Head of caudate nucleus (tissue), 42 donors: ENCODE data around the gene MMS19.
"Not testable (repeated sequence)": the region's sequence is repeated elsewhere in the genome, so short reads cannot be mapped to it uniquely, and the experiment has no call there.

Experiments
- DNase-seq, 42 donors: peaks; one replicate each; pipeline versions ENCODE4 v3.0.0 to v3.0.0-alpha.2; 2020 to 2021; ENCODE audit warnings: mixed read lengths in 7 of 42
- intact Hi-C: fragments of 100-400 bp; cut with DNase I; formaldehyde crosslinking; loops from one replicate; pipeline ENCODE4 v1.15.0; 2022

MMS19 gene

DNA sequence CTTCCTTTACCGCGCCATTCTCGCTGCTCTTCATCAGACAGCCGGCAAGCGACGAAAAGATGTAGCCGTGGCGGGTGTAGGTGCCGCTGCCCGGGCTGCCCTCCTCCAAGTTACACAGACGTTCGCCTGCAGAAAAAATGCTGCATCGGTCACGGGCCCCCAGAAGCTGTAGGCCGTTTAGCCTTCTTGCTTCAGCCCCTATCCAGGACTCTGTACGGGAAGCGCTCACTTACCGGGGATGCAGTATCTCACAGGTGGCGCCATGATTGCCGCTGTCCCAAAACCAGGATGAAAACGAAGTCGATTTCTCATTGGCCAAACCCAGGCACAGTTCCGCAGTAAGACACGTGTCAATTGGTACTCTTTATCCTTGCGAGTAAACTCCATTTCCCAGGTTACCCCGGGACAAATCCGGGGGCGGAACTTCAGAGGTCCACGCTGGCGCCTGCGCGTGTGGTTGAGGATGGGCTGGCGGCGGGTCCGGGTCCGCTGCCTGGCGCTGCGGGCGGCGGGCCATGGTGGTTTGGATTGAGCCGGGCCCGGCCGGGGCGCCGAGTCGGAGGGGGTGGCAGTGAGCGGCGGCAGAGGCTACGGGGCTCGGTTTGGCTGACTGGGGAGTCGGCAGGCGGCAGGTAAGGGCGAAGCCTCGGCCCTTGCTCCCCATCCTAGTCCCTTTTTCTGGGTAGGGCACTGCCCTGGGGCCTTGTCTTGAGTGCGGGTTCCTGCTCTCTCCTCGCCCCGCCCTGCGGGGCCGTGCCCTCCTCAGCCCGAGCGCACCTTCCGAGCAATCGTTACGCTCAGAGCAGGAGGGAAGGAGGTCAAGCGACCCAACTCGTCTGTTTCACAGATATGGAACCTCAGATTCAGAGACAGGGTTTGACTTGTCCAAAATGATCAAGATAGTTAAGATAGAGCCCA is 52.2 kb downstream of the MMS19 start, which contains the start of the genes EXOSC1 and ZDHHC16:
Gene EXOSC1, minus strand, starts transcription at position 285 of the 918 bp plus-strand sequence. Its CDS starts 21 bp downstream, at position 264.
Gene ZDHHC16, plus strand, starts transcription at position 454 of the 918 bp plus-strand sequence. CDS start 5,501 bp downstream, outside the sequence.
- intact Hi-C loops: loop anchor here (2.0 to 5.0 kb wide), 2 partner anchors 19 to 106 kb away; partner anchors contain the start of gene PGAM1
- peak; percentile 89 to 98 (median 96) for DNase-seq

DNA sequence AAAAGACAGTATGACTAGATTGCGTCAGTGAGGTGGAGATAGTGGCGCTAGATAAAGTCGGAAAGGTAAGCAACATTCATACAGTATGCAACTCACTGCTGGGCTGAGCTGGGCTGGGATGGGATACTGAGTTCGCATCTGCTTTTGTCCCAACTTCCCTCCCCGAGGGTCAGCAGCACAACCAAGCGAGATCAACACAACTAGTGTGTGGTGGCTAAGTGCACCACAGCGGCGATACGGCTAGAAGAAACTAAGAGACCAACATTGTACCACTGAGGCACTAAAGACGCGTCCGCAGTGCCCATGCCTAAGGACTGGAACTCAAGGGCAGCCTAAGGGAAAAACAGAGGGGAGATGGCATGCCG is 52.9 kb downstream of the MMS19 start:
- intact Hi-C loops: loop anchor here (2.0 to 5.0 kb wide), 2 partner anchors 19 to 107 kb away; partner anchors contain the start of gene PGAM1
- peak in 1 of 42 donors; percentile 15 for DNase-seq

DNA sequence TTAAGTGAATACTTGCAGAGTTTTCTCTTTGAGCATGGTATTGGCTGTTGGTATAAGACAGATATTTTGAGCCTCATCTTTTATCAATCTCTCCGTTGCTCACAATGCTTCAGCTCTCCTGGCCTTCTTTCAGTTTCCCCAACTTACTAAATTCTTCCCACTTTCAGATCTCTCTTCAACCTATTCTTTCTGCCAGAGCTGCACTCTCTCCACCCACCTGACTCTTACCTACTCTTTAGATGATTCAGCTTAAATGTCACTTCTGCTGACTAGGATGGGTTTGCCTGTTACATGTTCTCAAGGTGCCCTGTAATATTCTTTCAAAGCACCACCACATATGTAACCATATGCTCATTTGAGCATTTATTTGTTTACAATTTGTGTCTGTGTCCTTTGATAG is 54.0 kb downstream of the MMS19 start:
- intact Hi-C loops: loop anchor here (2.0 kb wide), 1 partner anchor 17 kb away; the partner anchor contains the start of gene PGAM1
- peak in 1 of 42 donors; percentile 15 for DNase-seq

DNA sequence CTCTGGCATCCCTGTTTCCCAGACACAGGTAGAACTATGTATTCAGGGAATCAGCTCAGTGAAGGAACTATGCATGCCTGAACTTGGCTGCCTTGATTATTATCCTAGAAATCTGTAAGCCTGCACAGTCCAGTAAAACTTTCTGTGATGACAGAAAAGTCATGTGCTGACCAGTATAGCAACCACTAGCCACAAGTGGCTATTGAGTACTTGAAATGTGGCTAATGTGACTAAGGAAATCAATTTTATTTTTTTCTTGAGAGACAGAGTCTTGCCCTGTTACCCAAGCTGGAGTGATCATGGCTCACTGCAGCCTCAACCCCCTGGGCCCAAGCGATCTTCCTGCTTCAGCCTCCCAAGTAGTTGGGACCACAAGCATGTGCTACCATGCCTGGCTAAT is 55.9 kb downstream of the MMS19 start:
- intact Hi-C loops: no loop called here
- DNase-seq: no peak

DNA sequence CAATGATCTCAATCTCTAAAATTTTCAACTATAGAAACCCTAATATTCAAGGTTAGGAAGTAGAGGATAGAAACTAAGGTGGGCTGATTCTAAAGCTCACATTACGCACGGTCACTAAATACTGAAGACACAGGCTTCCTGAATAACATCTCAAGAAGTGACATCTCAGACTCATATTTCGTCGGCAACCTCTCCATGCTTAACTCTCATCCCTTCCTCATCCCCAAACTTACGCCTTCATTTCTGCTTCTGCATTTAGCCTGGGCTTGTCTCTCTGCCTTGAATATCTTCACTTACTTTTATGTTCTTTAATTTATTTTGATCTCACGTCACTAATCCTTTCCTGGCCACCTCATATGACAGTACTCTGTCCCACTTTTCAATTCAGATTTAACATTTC is 63.0 kb downstream of the MMS19 start:
- intact Hi-C loops: no loop called here
- DNase-seq: no peak

DNA sequence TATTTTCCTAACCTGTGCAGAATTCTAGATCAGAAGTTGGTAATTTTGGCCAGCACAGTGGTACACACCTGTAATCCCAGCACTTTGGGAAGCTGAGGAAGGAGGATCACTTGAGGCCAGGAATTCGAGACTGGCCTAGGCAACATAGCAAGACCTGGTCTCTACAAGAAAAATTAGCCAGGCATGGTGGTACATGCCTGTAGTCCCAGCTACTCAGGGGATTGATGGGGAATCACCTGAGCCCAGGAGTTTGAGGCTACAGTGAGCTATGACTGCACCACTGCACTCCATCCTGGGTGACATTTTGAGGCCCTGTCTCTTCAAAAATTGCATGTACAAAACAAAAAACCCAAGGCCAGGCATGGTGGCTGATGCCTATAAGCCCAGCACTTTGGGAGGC is 63.7 kb downstream of the MMS19 start:
- intact Hi-C loops: no loop called here
- no peak for DNase-seq

DNA sequence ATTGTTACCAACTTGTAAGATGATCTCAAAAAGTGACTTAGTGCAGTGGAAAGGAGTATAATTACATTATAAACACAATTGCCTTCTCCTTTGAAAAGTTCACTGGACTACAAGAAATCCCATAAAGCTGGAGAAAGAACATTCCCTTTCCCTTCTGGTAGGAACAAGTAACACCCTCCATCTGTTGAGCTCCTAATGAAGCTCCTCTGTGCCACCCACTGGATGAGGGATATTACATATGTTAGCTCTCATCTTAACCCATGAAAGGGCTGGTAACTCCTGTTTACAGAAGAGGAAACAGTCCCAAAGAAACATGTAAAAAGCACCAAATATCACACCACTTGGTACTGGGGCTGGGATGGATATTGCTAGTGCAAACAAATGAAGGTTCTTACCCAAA is 64.2 kb downstream of the MMS19 start:
- DNase-seq: no peak
- intact Hi-C loops: no loop called here

DNA sequence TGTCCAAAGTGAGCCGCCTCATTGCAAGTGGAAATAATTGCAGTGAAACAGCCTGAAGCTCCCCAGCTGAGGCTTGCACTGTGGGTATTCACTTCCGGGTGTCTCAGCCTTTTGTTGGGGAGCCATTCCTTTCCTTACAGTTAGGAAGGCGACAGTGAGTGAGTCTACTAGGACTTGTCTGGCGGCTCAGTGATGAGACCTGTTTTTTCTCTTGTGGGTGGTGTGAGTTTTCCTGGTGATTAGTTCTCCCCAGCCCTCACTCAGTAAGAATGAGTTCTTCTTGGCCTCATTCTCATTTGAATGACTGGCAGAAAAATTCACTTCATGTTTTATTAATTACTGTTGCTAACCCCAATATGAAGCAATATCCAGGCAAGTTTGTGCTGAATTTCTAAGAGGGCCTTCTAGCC is 69.6 kb downstream of the MMS19 start:
- no peak for DNase-seq
- intact Hi-C loops: no loop called here

DNA sequence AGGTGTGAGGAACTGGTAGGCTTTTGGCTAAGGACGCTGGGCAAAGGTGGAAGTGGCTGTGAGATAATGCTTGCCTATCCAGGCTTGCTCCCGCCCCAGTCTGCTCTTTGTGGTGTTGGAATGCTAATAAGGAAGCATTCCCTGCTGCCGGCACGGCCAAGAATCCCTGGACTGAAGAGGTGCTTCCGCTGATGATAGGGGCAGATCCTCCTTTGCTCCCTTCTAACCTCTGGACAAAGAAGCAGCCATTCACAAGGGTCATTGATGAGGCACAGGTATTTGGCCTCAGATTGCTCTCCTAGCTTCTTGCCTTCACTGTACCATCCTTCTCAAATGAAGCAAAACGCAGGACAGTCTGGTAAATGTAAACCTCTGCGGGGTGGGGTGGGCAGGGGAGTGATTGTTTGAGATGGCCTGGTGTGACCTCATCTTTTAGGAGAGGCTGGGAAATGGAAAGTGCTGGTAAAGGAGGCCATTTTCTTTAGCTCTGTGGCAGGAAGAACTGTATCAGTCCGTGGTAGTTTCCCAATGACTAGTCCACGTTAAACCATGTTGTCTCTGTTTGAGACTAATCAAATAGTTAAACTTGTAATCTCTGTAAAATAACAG is 70.5 kb downstream of the MMS19 start:
- DNase-seq: no peak
- intact Hi-C loops: loop anchor here (2.0 kb wide), 1 partner anchor 17 kb away; no protein-coding TSS in a partner anchor

DNA sequence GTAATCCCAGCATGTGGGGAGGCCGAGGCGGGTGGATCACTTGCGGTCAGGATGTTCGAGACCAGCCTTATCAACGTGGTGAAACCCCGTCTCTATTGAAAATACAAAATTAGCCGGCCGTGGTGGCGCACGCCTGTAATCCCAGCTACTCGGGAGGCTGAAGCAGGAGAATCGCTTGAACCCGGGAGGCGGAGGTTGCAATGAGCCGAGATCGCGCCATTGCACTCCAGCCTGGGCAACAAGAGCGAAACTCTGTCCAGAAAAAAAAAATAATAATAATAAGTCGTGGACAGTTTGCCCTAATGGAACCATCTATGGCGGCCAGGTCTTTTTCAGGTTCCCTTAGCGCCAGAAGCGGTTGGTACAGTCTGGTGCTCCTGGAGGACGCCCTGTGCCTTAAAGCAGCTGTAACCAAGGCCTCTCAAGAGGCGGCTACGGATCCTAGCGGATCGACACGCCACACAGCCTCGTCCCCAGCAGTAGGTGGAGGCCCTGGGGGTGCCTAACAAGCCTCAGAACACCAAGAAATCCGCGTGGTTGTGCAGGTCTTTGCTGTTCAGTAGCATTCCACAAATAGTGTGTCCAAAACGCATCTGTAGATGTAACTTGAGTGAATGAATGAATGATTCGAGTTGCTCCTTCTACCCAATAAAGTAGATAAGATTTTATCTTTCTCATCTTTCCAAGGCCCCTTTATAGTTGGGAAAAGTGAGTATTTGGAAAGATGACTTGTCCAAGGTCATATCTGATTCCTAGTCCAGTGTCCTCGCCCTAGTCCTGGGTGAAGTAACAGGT is 71.2 kb downstream of the MMS19 start:
- intact Hi-C loops: loop anchor here (2.0 kb wide), 1 partner anchor 18 kb away; no protein-coding TSS in a partner anchor
- peak in 5 of 42 donors; percentile 27 to 43 (median 31) for DNase-seq

DNA sequence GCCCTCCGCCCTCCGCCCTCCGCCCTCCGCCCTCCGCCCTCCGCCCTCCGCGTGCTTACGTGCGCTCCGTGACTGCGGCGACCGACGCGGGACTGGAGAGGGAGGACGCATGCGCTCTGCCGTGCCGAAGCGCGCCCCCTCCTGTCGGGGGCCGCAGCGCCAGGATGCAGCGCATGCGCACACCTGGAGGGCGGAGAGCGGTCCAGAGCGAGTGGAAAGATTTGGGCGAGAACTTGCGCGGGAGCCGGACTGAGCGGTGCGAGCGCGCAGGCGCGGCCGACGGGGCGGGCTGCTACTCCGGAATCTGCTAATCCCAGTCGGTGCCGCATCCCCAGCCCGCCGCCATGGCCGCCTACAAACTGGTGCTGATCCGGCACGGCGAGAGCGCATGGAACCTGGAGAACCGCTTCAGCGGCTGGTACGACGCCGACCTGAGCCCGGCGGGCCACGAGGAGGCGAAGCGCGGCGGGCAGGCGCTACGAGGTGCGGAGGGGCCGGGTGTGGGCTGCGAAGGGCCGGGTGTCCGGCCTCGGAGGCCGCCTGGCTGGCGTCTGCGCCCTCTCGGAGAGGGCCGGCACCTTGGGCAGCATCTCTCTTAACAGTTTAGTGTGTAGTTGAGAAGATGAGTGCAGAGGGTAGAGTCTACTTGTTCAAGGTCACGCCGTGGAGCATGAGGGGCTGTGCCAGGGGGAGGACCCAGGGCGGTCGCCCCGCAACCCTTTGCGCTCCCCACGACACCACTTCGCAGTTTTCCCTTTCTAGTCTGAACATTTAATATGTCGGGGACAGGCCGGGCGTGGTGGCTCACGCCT is 72.1 kb downstream of the MMS19 start, which contains the start of gene PGAM1:
Gene PGAM1, plus strand, starts transcription at position 228 of the 812 bp plus-strand sequence. Its CDS starts 117 bp downstream, at position 345.
- intact Hi-C loops: loop anchor here (2.0 kb wide), 1 partner anchor 19 kb away; no protein-coding TSS in a partner anchor
- peak; percentile 88 to 99 (median 96) for DNase-seq

DNA sequence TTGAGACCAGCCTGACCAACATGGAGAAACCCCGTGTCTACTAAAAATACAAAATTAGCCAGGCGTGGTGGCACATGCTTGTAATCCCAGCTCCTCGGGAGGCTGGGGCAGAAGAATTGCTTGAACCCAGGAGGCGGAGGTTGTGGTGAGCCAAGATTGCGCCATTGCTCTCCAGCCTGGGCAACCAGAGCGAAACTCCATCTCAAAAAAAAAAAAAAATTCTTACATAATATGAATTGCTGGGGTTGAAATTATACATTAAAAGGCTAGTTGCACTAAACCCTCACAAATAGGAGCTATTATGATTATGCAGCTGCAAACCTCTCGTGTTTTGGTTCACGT is 74.5 kb downstream of the MMS19 start:
- intact Hi-C loops: not testable (repeated sequence)

DNA sequence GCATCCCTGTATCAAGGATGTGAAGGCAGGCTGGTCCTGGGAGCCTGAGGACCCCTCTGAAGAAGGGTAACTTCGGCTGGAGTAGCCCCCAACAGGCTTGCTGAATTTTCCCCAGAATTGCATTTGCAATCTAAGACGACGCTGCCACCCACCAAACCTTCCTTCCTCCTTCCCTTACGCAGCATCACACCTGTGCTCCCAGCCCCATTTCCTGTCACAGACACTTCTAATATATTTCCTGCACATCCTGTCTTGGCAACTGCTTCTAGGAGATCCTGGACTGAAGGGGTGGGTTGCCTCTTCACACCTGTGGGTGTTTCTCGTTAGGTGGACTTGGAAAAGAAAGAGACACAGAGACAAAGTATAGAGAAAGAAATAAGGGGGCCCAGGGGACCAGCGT is 81.7 kb downstream of the MMS19 start:
- peak in 1 of 42 donors; percentile 35 for DNase-seq
- intact Hi-C loops: no loop called here

More for the DNA sequence above, 74.5 kb downstream of the MMS19 start:
- DNase-seq: not testable (repeated sequence)

DNA sequence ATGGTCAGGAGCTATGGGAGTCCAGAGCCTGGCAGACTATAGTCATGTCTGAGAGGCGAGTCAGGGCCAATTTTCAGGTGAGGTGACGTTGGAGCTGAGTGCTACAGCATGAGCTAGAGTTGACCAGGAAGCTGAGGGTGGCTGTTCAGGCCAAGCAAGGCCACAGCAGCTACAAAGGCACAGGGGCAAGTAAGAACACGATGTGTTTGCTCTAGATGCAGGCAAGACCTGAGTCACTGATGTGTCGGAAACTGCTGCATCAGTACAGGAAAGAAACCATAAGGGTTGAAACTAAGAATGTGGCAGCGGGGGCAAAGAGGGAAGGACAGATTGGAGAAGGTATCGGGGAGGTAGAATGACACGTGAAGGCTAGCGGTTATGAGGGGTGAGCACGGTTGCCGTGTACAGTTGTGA is 85.3 kb downstream of the MMS19 start:
- intact Hi-C loops: no loop called here
- DNase-seq: no peak

DNA sequence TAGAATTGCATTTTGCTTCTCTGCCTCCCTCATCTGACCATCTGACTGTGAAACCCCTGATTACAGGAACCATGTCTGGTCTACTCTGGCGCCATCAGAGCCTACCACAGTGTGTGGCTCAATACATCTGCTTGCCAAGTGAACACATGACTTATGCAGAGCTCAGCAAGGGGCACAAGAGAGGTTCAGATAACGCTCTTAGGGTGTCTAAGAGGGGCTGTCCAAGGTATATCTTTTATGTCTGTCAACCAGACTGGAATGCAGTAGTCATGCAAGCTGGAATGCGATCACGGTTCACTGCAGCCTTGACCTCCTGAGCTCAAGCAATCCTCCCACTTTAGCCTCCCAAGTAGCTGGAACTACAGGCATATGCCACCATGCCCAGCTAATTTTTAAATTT is 86.8 kb downstream of the MMS19 start:
- no peak for DNase-seq
- intact Hi-C loops: no loop called here

DNA sequence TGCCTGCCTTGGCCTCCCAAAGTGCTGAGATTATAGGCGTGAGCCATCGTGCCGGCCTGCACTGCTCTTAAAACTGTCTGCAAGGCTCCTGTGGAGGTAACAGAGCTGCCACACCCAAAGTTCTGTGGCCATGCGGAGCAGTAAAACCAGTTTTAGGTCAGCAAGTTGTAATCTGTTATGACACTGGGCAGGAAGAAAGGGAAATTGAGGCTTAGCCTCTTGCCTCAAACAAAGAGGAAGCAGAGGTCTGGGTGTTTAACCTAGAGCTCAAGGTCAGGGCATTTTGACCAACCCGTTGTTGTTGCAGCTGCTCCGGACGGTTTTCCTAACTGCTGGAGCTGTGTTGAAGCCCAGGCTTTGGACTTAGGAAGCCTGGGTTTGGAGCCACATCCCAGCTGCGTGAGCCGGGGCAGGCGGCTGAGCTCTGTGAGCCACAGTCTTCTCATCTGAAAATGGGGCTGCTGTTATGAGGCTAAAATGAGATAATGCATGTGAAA is 89.7 kb downstream of the MMS19 start:
- DNase-seq: no peak
- intact Hi-C loops: no loop called here
